OCI-LY7 (cell line): ENCODE results near the gene SBF2. TPM values are rescaled to one million over a fixed set of nuclear protein-coding genes. Genes with fewer than 3 reads are reported as not detected.

ENCODE experiments used
- BruUV-seq: library from RNA; stranded (reverse); fragments of 400-500 nt; replicated peaks from 2 replicates; lab custom pipeline; 2021; lab: Mats Ljungman, UMichigan
- CTCF ChIA-PET: fragments of 300-600 bp; sonication (Branson Sonifier 250); formaldehyde crosslinking; loops from one replicate; lab custom pipeline; 2022; ENCODE audit warnings: antibody characterized with exemption; ENCODE audit not compliant: unreplicated experiment; lab: Charles Lee
- POLR2A ChIA-PET: fragments of 300-600 bp; sonication (Branson Sonifier 250); formaldehyde crosslinking; loops from one replicate; lab custom pipeline; 2022; ENCODE audit warnings: antibody characterized with exemption; lab: Charles Lee
- DNase-seq: peaks from one replicate; pipeline ENCODE4 v3.0.0-alpha.2; 2015; ENCODE audit warnings: low spot score
- H2AFZ ChIP-seq: fragments of 200-600 bp; sonication (generic), shearing (Covaris generic); 2 replicates; pipeline ENCODE4 v1.6.1; 2014; ENCODE audit warnings: mild to moderate bottlenecking, antibody characterized with exemption, low read length, moderate library complexity
- H3K27ac ChIP-seq: fragments of 200-600 bp; sonication (generic); 2 replicates; pipeline ENCODE4 v1.5.1; 2014; ENCODE audit warnings: mixed run types, low read depth, mild to moderate bottlenecking, moderate library complexity, low read length, inconsistent platforms; ENCODE audit not compliant: poor library complexity, severe bottlenecking
- H3K36me3 ChIP-seq: fragments of 200-600 bp; sonication (generic); 2 replicates; pipeline ENCODE4 v1.6.1; 2014; ENCODE audit warnings: mild to moderate bottlenecking, antibody characterized with exemption, low read length, moderate library complexity, mixed read lengths; ENCODE audit not compliant: insufficient read depth
- H3K4me1 ChIP-seq: fragments of 200-600 bp; sonication (generic); 2 replicates; pipeline ENCODE4 v1.5.1; 2014; ENCODE audit warnings: mild to moderate bottlenecking, low read length; ENCODE audit not compliant: insufficient read depth, poor library complexity, severe bottlenecking
- H3K4me2 ChIP-seq: fragments of 200-600 bp; sonication (generic); 2 replicates; pipeline ENCODE4 v1.6.1; 2014; ENCODE audit warnings: mild to moderate bottlenecking, low read length
- H3K4me3 ChIP-seq: fragments of 200-600 bp; sonication (generic); 2 replicates; pipeline ENCODE4 v1.5.1; 2014; ENCODE audit warnings: mild to moderate bottlenecking, low read depth, low read length; ENCODE audit not compliant: poor library complexity, severe bottlenecking
- H3K79me2 ChIP-seq: fragments of 200-600 bp; sonication (generic); 2 replicates; pipeline ENCODE4 v1.6.1; 2016; ENCODE audit warnings: low read depth, mild to moderate bottlenecking, low read length, moderate library complexity, mixed read lengths; ENCODE audit not compliant: insufficient read depth
- H3K9me2 ChIP-seq: fragments of 200-600 bp; sonication (generic); 2 replicates; pipeline ENCODE4 v1.6.1; 2016; ENCODE audit warnings: mild to moderate bottlenecking, low read length, mixed read lengths; ENCODE audit not compliant: insufficient read depth
- H3K9me3 ChIP-seq: fragments of 200-600 bp; sonication (generic); 2 replicates; pipeline ENCODE4 v1.6.1; 2014; ENCODE audit warnings: mild to moderate bottlenecking, mixed run types, low read length, mixed read lengths
- H4K20me1 ChIP-seq: fragments of 200-600 bp; sonication (generic); 2 replicates; pipeline ENCODE4 v1.6.1; 2014; ENCODE audit warnings: mild to moderate bottlenecking, antibody characterized with exemption, low read length, moderate library complexity, mixed read lengths; ENCODE audit not compliant: insufficient read depth
- CTCF ChIP-seq: fragments of 200-600 bp; sonication (generic); conservative IDR thresholded peaks from 2 replicates; pipeline ENCODE4 v1.5.1; 2014; ENCODE audit warnings: mild to moderate bottlenecking, antibody characterized with exemption, low read length, moderate library complexity, mixed read lengths
- EZH2phosphoT487 ChIP-seq: fragments of 200-600 bp; sonication (generic); IDR thresholded peaks from 2 replicates; pipeline ENCODE4 v1.6.1; 2018; ENCODE audit warnings: low read depth, borderline replicate concordance, mild to moderate bottlenecking, mixed run types, antibody characterized with exemption, low read length, moderate library complexity, mixed read lengths
- intact Hi-C: fragments of 100-400 bp; cut with micrococcal nuclease; formaldehyde crosslinking; loops from one replicate; pipeline ENCODE4 v1.10.0; 2022; ENCODE audit not compliant: unreplicated experiment
- total RNA-seq, 2 experiments: library from RNA; depleted of rRNA in 1 of 2; stranded (reverse); fragments of >200 nt in 1 of 2; shearing (Covaris generic) in 1 of 2; gene quantifications; 2 replicates each; pipeline ENCODE4 v1.2.3, GENCODE V29; 2014 to 2022

SBF2 gene
- total RNA-seq, 2 experiments from 2014 or later, result 12.9 to 14.3 TPM

DNA sequence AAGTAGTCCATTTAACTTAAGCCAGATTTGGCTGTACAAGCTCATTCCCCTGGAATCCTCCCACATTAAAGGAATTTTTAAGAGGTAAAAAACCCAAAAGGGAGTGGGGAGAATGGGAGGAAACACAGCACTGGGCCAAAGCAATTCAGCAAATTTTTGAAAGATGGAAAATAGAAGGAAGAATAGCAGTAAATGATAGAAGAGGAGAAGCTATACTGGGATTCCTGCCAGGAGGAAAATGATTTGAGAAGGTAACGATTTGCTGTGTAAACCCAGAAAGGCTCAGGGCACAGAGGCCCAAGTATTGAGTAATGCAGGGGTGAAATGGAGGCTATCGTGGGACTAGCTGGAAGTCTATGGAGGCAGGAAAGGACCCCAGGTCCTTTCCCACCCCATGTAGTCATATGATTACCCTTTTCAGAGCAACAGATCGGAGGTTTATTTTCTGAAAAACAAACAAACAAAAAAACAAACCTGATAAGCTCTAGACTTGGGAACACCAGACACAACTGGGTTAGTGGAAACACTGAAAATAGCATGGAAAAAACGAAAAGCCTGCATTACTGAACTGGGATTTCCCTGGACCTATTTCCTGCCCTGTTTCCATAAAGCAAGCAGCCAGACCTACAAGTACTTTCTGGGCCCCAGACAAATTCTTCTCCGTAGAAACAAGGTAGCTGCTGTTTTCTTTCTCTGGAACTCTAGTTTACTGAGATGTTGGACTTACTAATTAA, 490.2 kb downstream of the SBF2 start:
- H3K4me2 ChIP-seq, result no peak overlapping the region
- H3K27ac ChIP-seq, result no peak overlapping the region
- POLR2A ChIA-PET, result interaction anchor here (0.5 to 1.2 kb wide), 5 partner anchors 10 to 791 kb away, joined by 3 to 4 read pairs (median 4); no protein-coding TSS in a partner anchor
- H3K79me2 ChIP-seq, result no peaks in the 10 kb centered on the region
- H3K9me3 ChIP-seq, result no peaks in the 10 kb centered on the region
- peaks cover 16% of the 10 kb centered on the region for H3K4me1 ChIP-seq
- no TSS peak for BruUV-seq
- no peaks in the 10 kb centered on the region for H4K20me1 ChIP-seq
- H3K4me3 ChIP-seq, result no peak overlapping the region
- no peak overlapping the region for H2AFZ ChIP-seq
- intact Hi-C loops, result no loop called here
- H3K9me2 ChIP-seq, result no peaks in the 10 kb centered on the region
- DNase-seq, result no peak
- peaks cover 13% of the 10 kb centered on the region for H3K36me3 ChIP-seq
- CTCF ChIA-PET, result no interaction called here
- no peak for TF ChIP-seq CTCF

GRCh38 chr11:9802291-9802861, 491.6 kb downstream of the SBF2 start:
- BruUV-seq, result no TSS peak
- Histone ChIP-seq H3K4me2 (no peak overlapping the region), H3K9me3 (no peaks in the 10 kb centered on the region), H3K4me3 (no peak overlapping the region), H3K79me2 (no peaks in the 10 kb centered on the region), H3K36me3 (peaks cover 6% of the 10 kb centered on the region), H4K20me1 (no peaks in the 10 kb centered on the region), H3K4me1 (peaks cover 16% of the 10 kb centered on the region), H3K27ac (no peak overlapping the region), H3K9me2 (no peaks in the 10 kb centered on the region), H2AFZ (no peak overlapping the region; the same call in 1 of the 2 replicates)
- POLR2A ChIA-PET, result interaction anchor here (0.9 to 1.8 kb wide), 8 partner anchors 10 to 120 kb away, joined by 3 to 12 read pairs (median 4); no protein-coding TSS in a partner anchor
- intact Hi-C loops, result no loop called here
- peak; percentile 40 for DNase-seq
- CTCF ChIA-PET, result interaction anchor here (1.0 kb wide), 1 partner anchor 27 kb away, joined by 3 read pairs; no protein-coding TSS in a partner anchor
- TF ChIP-seq EZH2phosphoT487 (no peak), CTCF (no peak)

DNA sequence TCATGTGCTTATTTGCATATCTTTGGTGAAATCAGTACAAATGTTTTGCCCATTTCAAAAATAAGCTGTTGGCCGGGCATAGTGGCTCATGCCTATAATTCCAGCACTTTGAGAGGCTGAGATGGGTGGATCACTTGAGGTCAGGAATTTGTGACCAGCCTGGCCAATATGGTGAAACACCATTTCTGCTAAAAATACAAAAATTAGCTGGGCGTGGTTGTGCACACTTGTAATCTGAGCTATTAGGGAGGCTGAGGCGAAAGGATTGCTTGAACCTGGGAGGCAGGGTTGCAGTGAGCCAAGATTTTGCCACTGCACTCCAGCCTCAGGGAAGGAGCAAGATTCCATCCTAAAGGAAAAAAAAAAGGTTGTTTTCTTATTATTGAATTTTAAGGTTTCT, 494.1 kb downstream of the SBF2 start:
- Histone ChIP-seq H3K9me3 (no peaks in the 10 kb centered on the region), H2AFZ (no peak overlapping the region), H3K4me3 (no peak overlapping the region), H4K20me1 (no peaks in the 10 kb centered on the region), H3K27ac (no peak overlapping the region), H3K4me1 (peaks cover 16% of the 10 kb centered on the region), H3K4me2 (no peak overlapping the region), H3K36me3 (no peaks in the 10 kb centered on the region), H3K9me2 (no peaks in the 10 kb centered on the region), H3K79me2 (no peaks in the 10 kb centered on the region)
- no TSS peak for BruUV-seq
- no peak for DNase-seq
- TF ChIP-seq CTCF (no peak), EZH2phosphoT487 (no peak)
- POLR2A ChIA-PET, result no interaction called here
- CTCF ChIA-PET, result no interaction called here
- intact Hi-C loops, result no loop called here
